Fibroblast of skin of left biceps (primary cell): ENCODE results near the gene TIGD4.

ENCODE experiments used
- DNase-seq, 2 experiments: peaks; one replicate each; pipeline ENCODE4 v3.0.0-alpha.2; 2013; ENCODE audit warnings: low read depth in 2 of 2

The TIGD4 gene

GRCh38 chr4:152779513-152780266 lies at the start of gene TIGD4, which contains the start of gene ARFIP1:
TSS of gene TIGD4 (minus strand) at chr4:152779730. CDS start at chr4:152771004, 8,726 bp downstream.
TSS of gene ARFIP1 (plus strand) at chr4:152779954. CDS start at chr4:152829634, 49,680 bp downstream.
- peak; percentile 86 to 88 for DNase-seq

- DNase-seq, result no peak
Observed at GRCh38 chr4:152828122-152828521, 48.6 kb upstream of the TIGD4 start.

GRCh38 chr4:152825336-152825735 lies 45.8 kb upstream of the TIGD4 start:
- DNase-seq, result no peak

- no peak for DNase-seq
Observed at GRCh38 chr4:152824561-152824960, 45.0 kb upstream of the TIGD4 start.

- no peak for DNase-seq
Observed at GRCh38 chr4:152822323-152822722, 42.8 kb upstream of the TIGD4 start.

GRCh38 chr4:152820073-152820472 lies 40.5 kb upstream of the TIGD4 start:
- no peak for DNase-seq

- no peak for DNase-seq
Observed at GRCh38 chr4:152819026-152819645, 39.6 kb upstream of the TIGD4 start.

- no peak for DNase-seq
Observed at GRCh38 chr4:152817331-152817730, 37.8 kb upstream of the TIGD4 start.

- DNase-seq, result no peak
Observed at GRCh38 chr4:152815078-152815477, 35.5 kb upstream of the TIGD4 start.

GRCh38 chr4:152810715-152811287 lies 31.3 kb upstream of the TIGD4 start:
- DNase-seq, result no peak

GRCh38 chr4:152808670-152809069 lies 29.1 kb upstream of the TIGD4 start:
- DNase-seq, result no peak

GRCh38 chr4:152807294-152807829 lies 27.8 kb upstream of the TIGD4 start:
- peak; percentile 12 to 15 for DNase-seq

- no peak for DNase-seq
Observed at GRCh38 chr4:152806501-152807125, 27.1 kb upstream of the TIGD4 start.

GRCh38 chr4:152805818-152806217 lies 26.3 kb upstream of the TIGD4 start:
- no peak for DNase-seq

- DNase-seq, result no peak
Observed at GRCh38 chr4:152805071-152805650, 25.6 kb upstream of the TIGD4 start.

- no peak for DNase-seq
Observed at GRCh38 chr4:152803541-152803940, 24.0 kb upstream of the TIGD4 start.

- DNase-seq, result no peak
Observed at GRCh38 chr4:152795891-152796290, 16.4 kb upstream of the TIGD4 start.

GRCh38 chr4:152786627-152787026 lies 7.1 kb upstream of the TIGD4 start:
- no peak for DNase-seq

GRCh38 chr4:152785639-152786615 lies 6.4 kb upstream of the TIGD4 start:
- DNase-seq, result peak; percentile 49 to 53
